B cell (primary cell): Measurements from ENCODE around the gene FAM13B. TPM values are rescaled to one million over a fixed set of nuclear protein-coding genes. Genes with fewer than 3 reads are reported as not detected.
A peak's percentile ranks its signal among the peaks of the same experiment; 100 is the strongest.

ENCODE experiments used
- ATAC-seq: fragments of 200-7000 bp; cut with Tn5 transposase; one replicate; pipeline ENCODE4 v1.10.0; 2021; ENCODE audit warnings: low read depth, mild to moderate bottlenecking, moderate number of reproducible peaks, moderate library complexity
- CTCF ChIA-PET: fragments of 350-600 bp; sonication (Branson Sonifier 250); formaldehyde crosslinking; loops from one replicate; lab custom pipeline; 2021; ENCODE audit warnings: antibody characterized with exemption, inconsistent platforms; lab: Charles Lee
- POLR2A ChIA-PET: fragments of 350-600 bp; sonication (Branson Sonifier 250); formaldehyde crosslinking; loops from one replicate; lab custom pipeline; 2021; ENCODE audit warnings: antibody characterized with exemption; lab: Charles Lee
- DNase-seq: peaks from one replicate; pipeline ENCODE4 v3.0.0; 2013
- H2AFZ ChIP-seq: 2 replicates; pipeline ENCODE4 v1.6.1; 2012; ENCODE audit warnings: mild to moderate bottlenecking, low read depth, low read length; ENCODE audit not compliant: insufficient read depth, poor library complexity, severe bottlenecking
- H3K27ac ChIP-seq, 2 donors: 1 replicate in 1 of 2; 2 replicates in 1 of 2; pipeline ENCODE4 v1.5.1; 2012 to 2013; ENCODE audit warnings: low read length in 2 of 2, mild to moderate bottlenecking in 2 of 2, moderate library complexity in 1 of 2
- H3K27me3 ChIP-seq, 4 experiments: fragments of 200-600 bp in 1 of 4; sonication (generic) in 1 of 4; replicated peaks in 1 of 4; 1 replicate in 2 of 4; 2 replicates in 2 of 4; pipeline versions ENCODE4 v1.6.1 to v1.7.0; 2013 to 2016; ENCODE audit warnings: low read length in 3 of 4, mild to moderate bottlenecking in 2 of 4, mixed read lengths in 1 of 4, moderate library complexity in 1 of 4; ENCODE audit not compliant: insufficient read depth in 4 of 4, control insufficient read depth in 3 of 4; ENCODE audit errors: control extremely low read depth in 1 of 4
- H3K36me3 ChIP-seq, 2 experiments: replicated peaks in 1 of 2; 1 replicate in 1 of 2; 2 replicates in 1 of 2; pipeline versions ENCODE4 v1.6.1 to v1.7.1; 2013; ENCODE audit warnings: low read length in 1 of 2; ENCODE audit not compliant: insufficient read depth in 2 of 2, control insufficient read depth in 1 of 2; ENCODE audit errors: control extremely low read depth in 1 of 2, extremely low read depth in 1 of 2
- H3K4me1 ChIP-seq, 2 donors: fragments of 200-600 bp in 1 of 2; sonication (generic) in 1 of 2; 1 replicate in 1 of 2; 2 replicates in 1 of 2; pipeline versions ENCODE4 v1.5.1 to v1.6.1; 2013 to 2017; ENCODE audit warnings: low read length in 2 of 2; ENCODE audit not compliant: control insufficient read depth in 2 of 2, insufficient read depth in 2 of 2
- H3K4me2 ChIP-seq: replicated peaks from 2 replicates; pipeline ENCODE3; 2012; ENCODE audit warnings: mild to moderate bottlenecking, low read depth, low read length; ENCODE audit not compliant: poor library complexity, severe bottlenecking
- H3K4me3 ChIP-seq, 5 experiments: fragments of 200-600 bp in 1 of 5; sonication (generic) in 1 of 5; 1 replicate in 3 of 5; 2 replicates in 2 of 5; pipeline versions ENCODE4 v1.5.1 to v1.7.0; 2011 to 2016; ENCODE audit warnings: low read length in 4 of 5, mild to moderate bottlenecking in 4 of 5, low read depth in 2 of 5, control low read depth in 1 of 5, moderate library complexity in 1 of 5; ENCODE audit not compliant: insufficient read depth in 1 of 5; ENCODE audit errors: control extremely low read depth in 1 of 5, extremely low read depth in 1 of 5
- H3K79me2 ChIP-seq: fragments of 200-600 bp; sonication (generic); one replicate; pipeline ENCODE4 v1.6.0; 2016; ENCODE audit warnings: low read length; ENCODE audit not compliant: control insufficient read depth, insufficient read depth
- H3K9ac ChIP-seq: fragments of 200-600 bp; sonication (generic); 2 replicates; pipeline ENCODE4 v1.6.1; 2017; ENCODE audit warnings: mild to moderate bottlenecking, low read length, moderate library complexity
- H3K9me3 ChIP-seq, 3 donors: one replicate each; pipeline versions ENCODE4 v1.6.1 to v1.7.1; 2013; ENCODE audit warnings: low read length in 2 of 3; ENCODE audit not compliant: control insufficient read depth in 2 of 3, insufficient read depth in 1 of 3; ENCODE audit errors: control extremely low read depth in 1 of 3
- H4K20me1 ChIP-seq: 2 replicates; pipeline ENCODE4 v1.6.0; 2012; ENCODE audit warnings: mild to moderate bottlenecking, low read length; ENCODE audit not compliant: insufficient read depth, control insufficient read depth, poor library complexity, severe bottlenecking
- H3K27ac Mint-ChIP-seq: one replicate; pipeline ENCODE4 v1.8.0; 2021; ENCODE audit warnings: mixed read lengths
- H3K27me3 Mint-ChIP-seq: one replicate; pipeline ENCODE4 v1.8.0; 2021; ENCODE audit warnings: mixed read lengths
- H3K4me1 Mint-ChIP-seq: one replicate; pipeline ENCODE4 v1.8.0; 2021; ENCODE audit warnings: mixed read lengths
- H3K4me3 Mint-ChIP-seq: one replicate; pipeline ENCODE4 v1.8.0; 2021; ENCODE audit warnings: mixed read lengths
- H3K9me3 Mint-ChIP-seq: one replicate; pipeline ENCODE4 v1.8.0; 2022; ENCODE audit warnings: mixed read lengths; ENCODE audit not compliant: insufficient read depth
- CTCF ChIP-seq: fragments of 200-600 bp; IDR thresholded peaks from one replicate; pipeline ENCODE4 v1.8.0; 2022; ENCODE audit warnings: antibody characterized with exemption, mild to moderate bottlenecking
- EZH2 ChIP-seq: IDR thresholded peaks from 2 replicates; pipeline ENCODE4 v1.6.1; 2012; ENCODE audit warnings: borderline replicate concordance, low read depth, mild to moderate bottlenecking, moderate library complexity, low read length; ENCODE audit not compliant: insufficient read depth, poor library complexity, severe bottlenecking
- WGBS: methylation state at CpG from one replicate; pipeline ENCODE4 v1.1.5; 2013; ENCODE audit warnings: missing lambda C conversion rate; ENCODE audit not compliant: insufficient coverage; 5-methylcytosine and 5-hydroxymethylcytosine counted together
- intact Hi-C: fragments of 100-400 bp; cut with micrococcal nuclease; formaldehyde crosslinking; loops from one replicate; pipeline ENCODE4 v1.10.0; 2022
- polyA plus RNA-seq: library from polyadenylated mRNA; depleted of rRNA; stranded (reverse); fragments of >200 nt; gene quantifications from 2 replicates; pipeline ENCODE4 v1.2.3, GENCODE V29; 2012
- total RNA-seq, 2 donors: library from RNA; stranded (reverse); fragments of 120-200 nt in 1 of 2; gene quantifications; 1 replicate in 1 of 2; 2 replicates in 1 of 2; pipeline versions ENCODE4 v1.2.3 to v1.2.4, GENCODE V29; 2013 to 2022

Gene FAM13B
- total and polyA plus RNA-seq, 2 donors (not counting 1 experiment from before 2014, with no cell fraction given) = 17.3 to 118 TPM

- POLR2A ChIA-PET = no interaction called here
- no peak for DNase-seq
- H2AFZ ChIP-seq = no peak overlapping the region
- H3K9me3 ChIP-seq = peaks cover 0 to 3% (median 0%) of the 10 kb centered on the region in 3 donors
- H3K4me2 ChIP-seq = no peak overlapping the region
- H3K4me3 ChIP-seq = no peak overlapping the region
- peaks cover 47% of the 10 kb centered on the region for H3K4me1 Mint-ChIP-seq
- WGBS = no CpG with 5 or more reads among the region's 3 CpGs
- H3K4me1 ChIP-seq = peaks cover 28 to 32% of the 10 kb centered on the region in 2 donors
- H3K9me3 Mint-ChIP-seq = no peaks in the 10 kb centered on the region
- TF ChIP-seq CTCF (peak; percentile 44), EZH2 (no peak)
- H3K36me3 ChIP-seq = no peaks in the 10 kb centered on the region
- H3K27ac ChIP-seq = no peak overlapping the region
- peaks cover 12% of the 10 kb centered on the region for H3K79me2 ChIP-seq
- ATAC-seq = no peak
- intact Hi-C loops = no loop called here
- no peak overlapping the region for H3K4me3 Mint-ChIP-seq
- no peaks in the 10 kb centered on the region for H4K20me1 ChIP-seq
- no peak overlapping the region for H3K27ac Mint-ChIP-seq
- H3K27me3 ChIP-seq = no peaks in the 10 kb centered on the region
- H3K9ac ChIP-seq = no peak overlapping the region
- CTCF ChIA-PET = no interaction called here
- no peaks in the 10 kb centered on the region for H3K27me3 Mint-ChIP-seq
Observed at GRCh38 chr5:137891849-137892248, 141.0 kb downstream of the FAM13B start.

- no peak for DNase-seq
- 100% methylated on average over 1 of the region's 1 CpG for WGBS
- Mint-ChIP-seq H3K9me3 (no peaks in the 10 kb centered on the region), H3K4me1 (peaks cover 44% of the 10 kb centered on the region), H3K27me3 (no peaks in the 10 kb centered on the region), H3K27ac (peak overlapping the region; percentile 72), H3K4me3 (no peak overlapping the region)
- ChIA-PET CTCF (interaction anchor here (0.8 kb wide), 1 partner anchor 112 kb away, joined by 4 read pairs; no protein-coding TSS in a partner anchor), POLR2A (no interaction called here)
- no peaks in the 10 kb centered on the region for H3K27me3 ChIP-seq
- TF ChIP-seq EZH2 (no peak), CTCF (no peak)
- H3K79me2 ChIP-seq = peaks cover 18% of the 10 kb centered on the region
- intact Hi-C loops = no loop called here
- H3K36me3 ChIP-seq = no peaks in the 10 kb centered on the region
- H3K4me3 ChIP-seq = no peak overlapping the region
- H3K4me2 ChIP-seq = no peak overlapping the region
- no peak overlapping the region for H3K9ac ChIP-seq
- no peak overlapping the region for H3K27ac ChIP-seq
- H3K4me1 ChIP-seq = peaks cover 23 to 29% of the 10 kb centered on the region in 2 donors
- peaks cover 0 to 3% (median 0%) of the 10 kb centered on the region in 3 donors for H3K9me3 ChIP-seq
- no peak overlapping the region for H2AFZ ChIP-seq
- ATAC-seq = no peak
- no peaks in the 10 kb centered on the region for H4K20me1 ChIP-seq
Observed at GRCh38 chr5:137890845-137891244, 142.0 kb downstream of the FAM13B start.
